ENCODE measurements around the gene PTPN14.

GRCh38 chr1:214473387-214473786 lies 78.0 kb downstream of the PTPN14 start:
- TF ChIP-seq CTCF (IDR thresholded peaks at IDR 0.05; ENCODE audit: control extremely low read depth in 1 of 3, insufficient read depth in 1 of 3, low read depth in 1 of 3, low read length in 3 of 3) (no peak), ZNF274 (IDR thresholded peaks at IDR 0.05; ENCODE audit: borderline replicate concordance, extremely low read depth, low read length) (no peak), JUN (IDR thresholded peaks at IDR 0.05; ENCODE audit: low read depth, low read length) (no peak), TEAD4 (IDR thresholded peaks at IDR 0.05; ENCODE audit: low read depth, low read length) (no peak), SAP30 (IDR thresholded peaks at IDR 0.05; ENCODE audit: insufficient read depth, insufficient replicate concordance, low read length) (no peak), CHD1 (IDR thresholded peaks at IDR 0.05; ENCODE audit: low read depth, low read length) (no peak), RNF2 (IDR thresholded peaks at IDR 0.05; ENCODE audit: borderline replicate concordance, low read depth, low read length, missing control alignments, poor library complexity, severe bottlenecking) (no peak)
